GM19023 (cell line): ENCODE measurements around the gene CTXN2.

Experiments used
- ATAC-seq: cut with Tn5 transposase; IDR thresholded peaks from one replicate; pipeline ENCODE4 v1.9.1; 2021; ENCODE audit warnings: mild to moderate bottlenecking, moderate library complexity; ENCODE audit not compliant: unreplicated experiment

The CTXN2 gene

GRCh38 chr15:48221885-48222284 lies 30.4 kb downstream of the CTXN2 start:
- no peak for ATAC-seq

GRCh38 chr15:48222627-48223026 lies 31.2 kb downstream of the CTXN2 start:
- ATAC-seq: no peak

- no peak for ATAC-seq
These were observed 34.3 kb downstream of the CTXN2 start for GRCh38 chr15:48225771-48226170.

- ATAC-seq: no peak
These were observed 39.0 kb downstream of the CTXN2 start for GRCh38 chr15:48230498-48230897.

- ATAC-seq: no peak
These were observed 41.8 kb downstream of the CTXN2 start for GRCh38 chr15:48233246-48233645.

- no peak for ATAC-seq
These were observed 47.9 kb downstream of the CTXN2 start for GRCh38 chr15:48239334-48239733.

GRCh38 chr15:48242015-48242414 lies 50.5 kb downstream of the CTXN2 start:
- ATAC-seq: no peak

- no peak for ATAC-seq
These were observed 51.1 kb downstream of the CTXN2 start for GRCh38 chr15:48242535-48242934.

GRCh38 chr15:48244921-48245320 lies 53.5 kb downstream of the CTXN2 start:
- no peak for ATAC-seq

GRCh38 chr15:48248414-48248813 lies 56.9 kb downstream of the CTXN2 start:
- no peak for ATAC-seq

- no peak for ATAC-seq
These were observed 59.2 kb downstream of the CTXN2 start for GRCh38 chr15:48250640-48251076.

GRCh38 chr15:48253172-48253571 lies 61.7 kb downstream of the CTXN2 start:
- no peak for ATAC-seq
